Esophagus (tissue), 2 donors: Measurements from ENCODE around the gene HYCC2. TPM values are rescaled to one million over a fixed set of nuclear protein-coding genes. Genes with fewer than 3 reads are reported as not detected.

Experiments used
- H3K27ac ChIP-seq, 2 donors: one replicate each; pipeline ENCODE4 v1.5.1; 2013; ENCODE audit warnings: low read depth in 2 of 2, mild to moderate bottlenecking in 2 of 2, inconsistent platforms in 1 of 2, low read length in 1 of 2, moderate library complexity in 1 of 2
- H3K27me3 ChIP-seq, 2 donors: one replicate each; pipeline ENCODE4 v1.6.1; 2013; ENCODE audit warnings: low read length in 2 of 2, control low read depth in 1 of 2, mild to moderate bottlenecking in 1 of 2; ENCODE audit not compliant: insufficient read depth in 2 of 2, control insufficient read depth in 1 of 2
- H3K36me3 ChIP-seq, 2 donors: one replicate each; pipeline ENCODE4 v1.6.1; 2013; ENCODE audit warnings: low read length in 1 of 2; ENCODE audit not compliant: control insufficient read depth in 2 of 2, insufficient read depth in 2 of 2
- H3K4me1 ChIP-seq, 2 donors: one replicate each; pipeline ENCODE4 v1.6.1; 2013; ENCODE audit warnings: low read length in 1 of 2; ENCODE audit not compliant: control insufficient read depth in 2 of 2, insufficient read depth in 2 of 2
- H3K4me3 ChIP-seq, 2 donors: one replicate each; pipeline ENCODE4 v1.5.1; 2013; ENCODE audit warnings: low read length in 2 of 2, mild to moderate bottlenecking in 2 of 2, low read depth in 1 of 2, moderate library complexity in 1 of 2
- H3K9me3 ChIP-seq, 2 donors: one replicate each; pipeline ENCODE4 v1.6.1; 2013; ENCODE audit warnings: mild to moderate bottlenecking in 2 of 2, low read depth in 1 of 2, low read length in 1 of 2, moderate library complexity in 1 of 2; ENCODE audit not compliant: control insufficient read depth in 2 of 2, insufficient read depth in 1 of 2
- polyA plus RNA-seq, 2 donors: library from polyadenylated mRNA; stranded (reverse); fragments of 200-250 nt; gene quantifications; one replicate each; pipeline ENCODE4 v1.2.3, GENCODE V29; 2013
- donor health status: healthy with polysubstance abuse.
- donor health status: Bipolar disorder and iron deficiency.

Gene HYCC2
- polyA plus RNA-seq, 2 donors, result 2.8 to 8.4 TPM

DNA sequence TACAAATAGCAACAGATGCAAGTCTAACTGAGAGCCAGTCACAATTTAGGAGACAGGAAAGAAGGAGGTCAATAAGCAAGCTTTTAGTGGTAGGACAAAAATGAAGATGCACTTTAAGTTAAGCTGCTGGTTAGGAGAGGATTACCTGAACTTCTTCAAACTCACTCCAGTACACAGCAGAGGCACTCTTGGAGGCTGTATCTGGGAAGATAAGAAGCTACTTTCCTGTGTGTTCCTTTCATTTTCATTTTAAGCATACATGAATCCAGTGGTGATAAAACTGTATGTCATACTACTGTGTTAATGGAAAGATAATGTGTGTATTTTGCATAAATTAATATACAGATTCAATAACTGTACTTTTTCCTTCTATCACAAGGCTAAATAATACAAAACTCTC is 49.6 kb downstream of the HYCC2 start:
- Histone ChIP-seq H3K9me3 (no peaks in the 10 kb centered on the region), H3K4me3 (no peak overlapping the region), H3K4me1 (no peaks in the 10 kb centered on the region), H3K27ac (no peak overlapping the region), H3K36me3 (no peaks in the 10 kb centered on the region), H3K27me3 (no peaks in the 10 kb centered on the region)

Other genes starting within 250 kb of the HYCC2 start
- gene CLK1, start 207.0 kb downstream of the HYCC2 start, polyA plus RNA-seq, result 100 to 1,000 TPM in 1 of 2 donors, 10 to 100 TPM in 1; 75.9 to 460 TPM
- 10 to 100 TPM; 18.7 to 21.5 TPM for gene PPIL3, start 182.6 kb downstream of the HYCC2 start, polyA plus RNA-seq
- 10 to 100 TPM; 11.3 to 23.3 TPM for gene NIF3L1, start 182.3 kb downstream of the HYCC2 start, polyA plus RNA-seq
- gene ORC2, start 108.0 kb downstream of the HYCC2 start, polyA plus RNA-seq, result 1 to 10 TPM; 6.0 to 7.0 TPM
- 100 to 1,000 TPM in 1 of 2 donors, 10 to 100 TPM in 1; 70.5 to 116 TPM for gene NDUFB3, start 330 bp upstream of the HYCC2 start, polyA plus RNA-seq
- gene CFLAR, start 44.5 kb upstream of the HYCC2 start, polyA plus RNA-seq, result 10 to 100 TPM; 39.6 to 58.5 TPM
- 1 to 10 TPM; 5.2 to 8.7 TPM for gene CASP10, start 111.5 kb upstream of the HYCC2 start, polyA plus RNA-seq
- gene CASP8, start 188.9 kb upstream of the HYCC2 start, polyA plus RNA-seq, result 10 to 100 TPM; 12.8 to 19.6 TPM